ENCODE data around the gene NOL4L.

NOL4L gene

DNA sequence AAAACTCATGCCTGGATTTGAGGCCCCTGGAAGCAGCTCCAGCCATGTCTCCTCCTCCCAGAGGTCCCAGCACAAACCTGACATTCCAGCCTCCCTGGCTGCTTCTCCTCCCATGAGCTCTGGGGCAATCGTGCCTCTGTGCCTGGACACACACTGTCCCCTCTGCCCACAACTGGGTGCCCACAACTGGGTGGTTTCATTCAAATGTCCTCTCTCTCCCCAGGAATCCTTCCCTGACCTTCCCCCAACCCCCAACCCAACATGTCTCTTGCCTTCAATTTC, 37.4 kb downstream of the NOL4L start:
- no peak overlapping the region for H3K27ac ChIP-seq (replicated peaks)
- TF ChIP-seq, protein P1, sequence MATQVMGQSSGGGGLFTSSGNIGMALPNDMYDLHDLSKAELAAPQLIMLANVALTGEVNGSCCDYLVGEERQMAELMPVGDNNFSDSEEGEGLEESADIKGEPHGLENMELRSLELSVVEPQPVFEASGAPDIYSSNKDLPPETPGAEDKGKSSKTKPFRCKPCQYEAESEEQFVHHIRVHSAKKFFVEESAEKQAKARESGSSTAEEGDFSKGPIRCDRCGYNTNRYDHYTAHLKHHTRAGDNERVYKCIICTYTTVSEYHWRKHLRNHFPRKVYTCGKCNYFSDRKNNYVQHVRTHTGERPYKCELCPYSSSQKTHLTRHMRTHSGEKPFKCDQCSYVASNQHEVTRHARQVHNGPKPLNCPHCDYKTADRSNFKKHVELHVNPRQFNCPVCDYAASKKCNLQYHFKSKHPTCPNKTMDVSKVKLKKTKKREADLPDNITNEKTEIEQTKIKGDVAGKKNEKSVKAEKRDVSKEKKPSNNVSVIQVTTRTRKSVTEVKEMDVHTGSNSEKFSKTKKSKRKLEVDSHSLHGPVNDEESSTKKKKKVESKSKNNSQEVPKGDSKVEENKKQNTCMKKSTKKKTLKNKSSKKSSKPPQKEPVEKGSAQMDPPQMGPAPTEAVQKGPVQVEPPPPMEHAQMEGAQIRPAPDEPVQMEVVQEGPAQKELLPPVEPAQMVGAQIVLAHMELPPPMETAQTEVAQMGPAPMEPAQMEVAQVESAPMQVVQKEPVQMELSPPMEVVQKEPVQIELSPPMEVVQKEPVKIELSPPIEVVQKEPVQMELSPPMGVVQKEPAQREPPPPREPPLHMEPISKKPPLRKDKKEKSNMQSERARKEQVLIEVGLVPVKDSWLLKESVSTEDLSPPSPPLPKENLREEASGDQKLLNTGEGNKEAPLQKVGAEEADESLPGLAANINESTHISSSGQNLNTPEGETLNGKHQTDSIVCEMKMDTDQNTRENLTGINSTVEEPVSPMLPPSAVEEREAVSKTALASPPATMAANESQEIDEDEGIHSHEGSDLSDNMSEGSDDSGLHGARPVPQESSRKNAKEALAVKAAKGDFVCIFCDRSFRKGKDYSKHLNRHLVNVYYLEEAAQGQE (IDR thresholded peaks at IDR 0.05; ENCODE audit: insufficient replicate concordance, low read depth), result no peak
- TF ChIP-seq SPI1 (IDR thresholded peaks at IDR 0.05; ENCODE audit: borderline replicate concordance, low read depth) (no peak), POLR2AphosphoS5 (IDR thresholded peaks at IDR 0.05; ENCODE audit: low read depth) (no peak), GABPA (IDR thresholded peaks at IDR 0.05; ENCODE audit: low read depth) (no peak)
- TF ChIP-seq, protein P2, sequence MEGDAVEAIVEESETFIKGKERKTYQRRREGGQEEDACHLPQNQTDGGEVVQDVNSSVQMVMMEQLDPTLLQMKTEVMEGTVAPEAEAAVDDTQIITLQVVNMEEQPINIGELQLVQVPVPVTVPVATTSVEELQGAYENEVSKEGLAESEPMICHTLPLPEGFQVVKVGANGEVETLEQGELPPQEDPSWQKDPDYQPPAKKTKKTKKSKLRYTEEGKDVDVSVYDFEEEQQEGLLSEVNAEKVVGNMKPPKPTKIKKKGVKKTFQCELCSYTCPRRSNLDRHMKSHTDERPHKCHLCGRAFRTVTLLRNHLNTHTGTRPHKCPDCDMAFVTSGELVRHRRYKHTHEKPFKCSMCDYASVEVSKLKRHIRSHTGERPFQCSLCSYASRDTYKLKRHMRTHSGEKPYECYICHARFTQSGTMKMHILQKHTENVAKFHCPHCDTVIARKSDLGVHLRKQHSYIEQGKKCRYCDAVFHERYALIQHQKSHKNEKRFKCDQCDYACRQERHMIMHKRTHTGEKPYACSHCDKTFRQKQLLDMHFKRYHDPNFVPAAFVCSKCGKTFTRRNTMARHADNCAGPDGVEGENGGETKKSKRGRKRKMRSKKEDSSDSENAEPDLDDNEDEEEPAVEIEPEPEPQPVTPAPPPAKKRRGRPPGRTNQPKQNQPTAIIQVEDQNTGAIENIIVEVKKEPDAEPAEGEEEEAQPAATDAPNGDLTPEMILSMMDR (IDR thresholded peaks at IDR 0.05; ENCODE audit: insufficient read depth, low read length), result no peak
- H3K4me3 ChIP-seq (replicated peaks; ENCODE audit: insufficient read depth, low read length), result no peak overlapping the region
- no peaks in the 10 kb centered on the region for H3K27me3 ChIP-seq (ENCODE audit: insufficient read depth, poor library complexity, severe bottlenecking)
- DNase-seq (ENCODE audit: low read depth in 1 of 2, low spot score in 1 of 2), result no peak

DNA sequence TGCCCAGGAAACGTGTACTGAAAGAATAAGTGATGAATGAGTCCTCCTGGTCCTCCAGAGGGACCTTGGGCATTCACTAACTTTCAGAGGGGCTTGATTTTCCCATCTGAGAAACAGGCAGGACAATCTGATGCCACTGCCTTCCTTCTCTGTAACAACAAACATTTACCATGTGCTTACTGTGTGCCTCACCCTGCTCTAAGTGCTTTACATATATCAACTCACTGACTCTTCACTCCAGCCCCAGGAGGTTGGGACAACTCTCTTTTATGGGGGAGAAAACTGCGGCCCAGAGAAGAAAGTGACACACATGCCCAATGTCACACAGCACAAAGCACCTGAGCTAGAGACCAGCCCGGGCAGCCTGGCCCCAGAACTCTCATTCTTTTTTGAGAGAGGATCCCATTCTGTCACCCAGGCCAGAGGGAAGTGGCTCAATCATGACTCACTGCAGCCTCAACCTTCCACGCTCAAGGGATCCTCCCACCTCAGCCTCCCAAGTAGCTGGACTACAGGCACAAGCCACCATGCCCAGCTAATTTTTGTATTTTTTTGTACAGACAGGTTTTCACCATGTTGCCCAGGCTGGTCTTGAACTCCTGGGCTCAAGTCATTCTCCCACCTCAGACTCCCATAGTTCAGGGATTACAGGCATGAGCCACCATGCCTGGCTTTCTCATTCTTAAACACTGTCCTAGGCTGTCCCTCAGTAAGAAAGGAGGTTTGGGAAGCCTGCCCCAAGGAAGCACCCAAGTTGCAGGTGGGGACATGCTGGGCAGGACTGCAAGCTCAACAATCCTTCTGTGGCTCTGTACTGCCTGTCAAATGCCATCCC, 38.0 kb downstream of the NOL4L start:
- TF ChIP-seq, protein P2 (IDR thresholded peaks at IDR 0.05; ENCODE audit: insufficient read depth, low read length), result no peak
- TF ChIP-seq, protein P1 (IDR thresholded peaks at IDR 0.05; ENCODE audit: insufficient replicate concordance, low read depth), result no peak
- TF ChIP-seq GABPA (IDR thresholded peaks at IDR 0.05; ENCODE audit: low read depth), result no peak
- no peak for TF ChIP-seq POLR2AphosphoS5 (IDR thresholded peaks at IDR 0.05; ENCODE audit: low read depth)
- TF ChIP-seq SPI1 (IDR thresholded peaks at IDR 0.05; ENCODE audit: borderline replicate concordance, low read depth), result no peak
- Histone ChIP-seq H3K27ac (replicated peaks) (no peak overlapping the region), H3K4me3 (replicated peaks; ENCODE audit: insufficient read depth, low read length) (no peak overlapping the region), H3K27me3 (ENCODE audit: insufficient read depth, poor library complexity, severe bottlenecking) (no peaks in the 10 kb centered on the region)
- DNase-seq (ENCODE audit: low read depth in 1 of 2, low spot score in 1 of 2), result no peak

DNA sequence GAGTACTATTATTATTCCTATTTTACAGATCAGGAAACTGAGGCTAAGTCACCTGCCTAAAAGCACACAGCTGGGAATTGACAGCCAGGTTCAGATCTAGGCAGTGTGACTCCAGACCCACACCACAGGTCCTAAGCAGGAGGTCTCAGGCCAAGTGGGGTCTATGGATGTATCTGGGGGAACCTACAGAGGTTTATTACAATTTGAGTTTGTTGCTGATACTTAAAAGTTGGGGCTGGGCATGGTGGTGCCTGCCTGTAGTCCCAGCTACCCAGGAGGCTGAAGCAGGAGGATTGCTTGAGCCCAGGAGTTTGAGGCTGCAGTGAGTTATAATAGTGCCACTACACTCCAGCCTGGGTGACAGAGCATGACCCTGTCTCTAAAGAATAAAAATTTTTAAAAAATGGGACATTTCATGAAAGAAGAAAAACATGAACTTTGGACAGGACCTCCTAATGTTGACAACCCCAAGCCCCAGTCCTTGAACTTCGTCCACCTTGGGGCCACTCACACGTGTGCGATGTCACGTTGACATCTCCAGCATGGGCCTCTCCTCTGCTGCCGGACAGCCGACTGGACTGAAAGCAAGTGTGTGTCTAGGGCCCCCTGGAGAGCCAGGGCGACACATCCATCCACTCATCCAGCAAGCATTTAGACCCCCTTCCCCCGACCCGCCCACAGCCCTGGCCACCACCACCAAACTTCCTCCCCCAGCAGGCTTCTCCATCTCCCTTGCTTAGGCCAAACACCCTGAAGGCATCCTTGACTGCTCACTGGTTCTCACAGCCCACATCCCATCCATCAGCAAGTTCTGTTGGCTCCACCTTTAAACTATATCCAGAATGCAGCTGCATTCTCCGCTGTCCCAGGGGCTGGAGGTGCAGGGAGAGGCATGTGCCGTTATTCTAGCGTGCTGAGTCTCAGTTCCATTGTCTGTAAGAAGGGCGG, 40.0 kb downstream of the NOL4L start:
- no peak for DNase-seq (ENCODE audit: low read depth in 1 of 2, low spot score in 1 of 2)
- no peak overlapping the region for H3K4me3 ChIP-seq (replicated peaks; ENCODE audit: insufficient read depth, low read length)
- no peaks in the 10 kb centered on the region for H3K27me3 ChIP-seq (ENCODE audit: insufficient read depth, poor library complexity, severe bottlenecking)
- TF ChIP-seq GABPA (IDR thresholded peaks at IDR 0.05; ENCODE audit: low read depth) (no peak), SPI1 (IDR thresholded peaks at IDR 0.05; ENCODE audit: borderline replicate concordance, low read depth) (no peak)
- TF ChIP-seq, protein P1 (IDR thresholded peaks at IDR 0.05; ENCODE audit: insufficient replicate concordance, low read depth), result no peak
- H3K27ac ChIP-seq (replicated peaks), result no peak overlapping the region

All from HL-60 (cell line).